K562 (cell line): ENCODE measurements around the gene GZMM. TPM values are rescaled to one million over a fixed set of nuclear protein-coding genes. Genes with fewer than 3 reads are reported as not detected.

Experiments
- C11orf30 ChIP-seq: fragments of 450-650 bp; IDR thresholded peaks from 2 replicates; pipeline ENCODE4 v1.6.1; 2016; ENCODE audit warnings: low read depth, mild to moderate bottlenecking
- DEAF1 ChIP-seq: fragments of 450-650 bp; formaldehyde crosslinking; IDR thresholded peaks from 2 replicates; pipeline ENCODE4 v1.4.0; 2020; ENCODE audit warnings: mild to moderate bottlenecking, moderate library complexity
- EP300 ChIP-seq: IDR thresholded peaks from 2 replicates; pipeline ENCODE4 v1.6.1; 2012; ENCODE audit warnings: low read length, improper control_type of control experiment
- HMBOX1 ChIP-seq: sonication (generic); IDR thresholded peaks from 2 replicates; pipeline ENCODE4 v1.6.1; 2016
- polyA plus RNA-seq, 8 experiments: library from polyadenylated mRNA; depleted of rRNA in 4 of 8; stranded (reverse) in 5 of 8; unstranded in 3 of 8; fragments of >200 nt; fragmentation: Nextera tagmentation in 2 of 8; fragmentation: Illumina TruSeq in 1 of 8; extraction: Ambion mirVana in 2 of 8; extraction: Trizol in 1 of 8; gene quantifications; 2 replicates each; pipeline versions ENCODE4 v1.2.1 to v1.2.3, GENCODE V29; 2011 to 2014; ENCODE audit warnings: inconsistent platforms in 1 of 8, missing spikeins in 1 of 8
- total RNA-seq, 7 experiments: library from RNA; depleted of rRNA in 6 of 7; stranded (reverse); fragments of >200 nt in 6 of 7; fragmentation: Illumina TruSeq in 2 of 7; extraction: Trizol in 2 of 7; gene quantifications; 2 replicates each; pipeline versions ENCODE4 v1.2.1 to v1.2.3, GENCODE V29; 2011 to 2021; ENCODE audit warnings: low replicate concordance in 1 of 7
- TF ChIP-seq, protein P1 (sequence below): fragments of 450-650 bp; IDR thresholded peaks from 2 replicates; pipeline ENCODE4 v1.6.1; 2017; ENCODE audit warnings: antibody characterized with exemption, mild to moderate bottlenecking

Gene GZMM
- total and polyA plus RNA-seq, 9 of the 15 experiments (the other 6 are each of a cell fraction or from before 2014, with no cell fraction given) = 0.08 to 2.6 (median 0.70) TPM; not detected in 2

GRCh38 chr19:574658-575526, 31.0 kb downstream of the GZMM start (continued):
- TF ChIP-seq C11orf30 (no peak), HMBOX1 (peak; percentile 66; the same call in 1 of the 2 replicates), DEAF1 (no peak), EP300 (peak; percentile 95)
- TF ChIP-seq, protein P1, sequence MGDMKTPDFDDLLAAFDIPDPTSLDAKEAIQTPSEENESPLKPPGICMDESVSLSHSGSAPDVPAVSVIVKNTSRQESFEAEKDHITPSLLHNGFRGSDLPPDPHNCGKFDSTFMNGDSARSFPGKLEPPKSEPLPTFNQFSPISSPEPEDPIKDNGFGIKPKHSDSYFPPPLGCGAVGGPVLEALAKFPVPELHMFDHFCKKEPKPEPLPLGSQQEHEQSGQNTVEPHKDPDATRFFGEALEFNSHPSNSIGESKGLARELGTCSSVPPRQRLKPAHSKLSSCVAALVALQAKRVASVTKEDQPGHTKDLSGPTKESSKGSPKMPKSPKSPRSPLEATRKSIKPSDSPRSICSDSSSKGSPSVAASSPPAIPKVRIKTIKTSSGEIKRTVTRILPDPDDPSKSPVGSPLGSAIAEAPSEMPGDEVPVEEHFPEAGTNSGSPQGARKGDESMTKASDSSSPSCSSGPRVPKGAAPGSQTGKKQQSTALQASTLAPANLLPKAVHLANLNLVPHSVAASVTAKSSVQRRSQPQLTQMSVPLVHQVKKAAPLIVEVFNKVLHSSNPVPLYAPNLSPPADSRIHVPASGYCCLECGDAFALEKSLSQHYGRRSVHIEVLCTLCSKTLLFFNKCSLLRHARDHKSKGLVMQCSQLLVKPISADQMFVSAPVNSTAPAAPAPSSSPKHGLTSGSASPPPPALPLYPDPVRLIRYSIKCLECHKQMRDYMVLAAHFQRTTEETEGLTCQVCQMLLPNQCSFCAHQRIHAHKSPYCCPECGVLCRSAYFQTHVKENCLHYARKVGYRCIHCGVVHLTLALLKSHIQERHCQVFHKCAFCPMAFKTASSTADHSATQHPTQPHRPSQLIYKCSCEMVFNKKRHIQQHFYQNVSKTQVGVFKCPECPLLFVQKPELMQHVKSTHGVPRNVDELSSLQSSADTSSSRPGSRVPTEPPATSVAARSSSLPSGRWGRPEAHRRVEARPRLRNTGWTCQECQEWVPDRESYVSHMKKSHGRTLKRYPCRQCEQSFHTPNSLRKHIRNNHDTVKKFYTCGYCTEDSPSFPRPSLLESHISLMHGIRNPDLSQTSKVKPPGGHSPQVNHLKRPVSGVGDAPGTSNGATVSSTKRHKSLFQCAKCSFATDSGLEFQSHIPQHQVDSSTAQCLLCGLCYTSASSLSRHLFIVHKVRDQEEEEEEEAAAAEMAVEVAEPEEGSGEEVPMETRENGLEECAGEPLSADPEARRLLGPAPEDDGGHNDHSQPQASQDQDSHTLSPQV = peak; percentile 57; the same call in 1 of the 2 replicates
